A549 (cell line): Measurements from ENCODE around the gene UFD1. TPM values are rescaled to one million over a fixed set of nuclear protein-coding genes. Genes with fewer than 3 reads are reported as not detected.

Source experiments
- ATAC-seq, 2 experiments: fragments of 200-7000 bp in 1 of 2; fragments of >200 bp in 1 of 2; cut with Nextera tagmentation in 1 of 2; cut with Tn5 transposase in 1 of 2; 3 replicates each; pipeline versions ENCODE4 v1.8.0 to v1.9.1; 2018 to 2020; ENCODE audit warnings: mild to moderate bottlenecking in 1 of 2, moderate library complexity in 1 of 2
- CTCF ChIA-PET: fragments of 300-600 bp; sonication (Branson Sonifier 250); formaldehyde crosslinking; extraction: SDS; loops from one replicate; lab custom pipeline; 2021; ENCODE audit warnings: antibody characterized with exemption, inconsistent platforms; lab: Yijun Ruan, JAX
- POLR2A ChIA-PET: fragments of 350-600 bp; formaldehyde crosslinking; extraction: SDS; loops from one replicate; lab custom pipeline; 2021; ENCODE audit warnings: antibody characterized with exemption, inconsistent platforms; lab: Yijun Ruan, JAX
- DNase-seq, 2 experiments: peaks; one replicate each; pipeline versions ENCODE4 v3.0.0 to v3.0.0-alpha.2; 2011 to 2016; ENCODE audit warnings: low read depth in 1 of 2, low spot score in 1 of 2
- FAIRE-seq: peaks from 2 replicates; lab custom pipeline; 2011; peaks lifted over from hg19 to GRCh38; lab: Jason Lieb, UNC
- H3K27ac ChIP-seq, 2 experiments: fragments of >200 bp; sonication (Bioruptor Twin); formaldehyde crosslinking; 3 replicates each; pipeline ENCODE4 v1.5.1; 2016 to 2017
- H3K4me1 ChIP-seq: fragments of >200 bp; sonication (Bioruptor Twin); formaldehyde crosslinking; 3 replicates; pipeline ENCODE4 v1.6.1; 2016
- H3K4me2 ChIP-seq: fragments of >200 bp; sonication (Bioruptor Twin); formaldehyde crosslinking; 3 replicates; pipeline ENCODE4 v1.6.1; 2016
- H3K4me3 ChIP-seq: fragments of >200 bp; sonication (Bioruptor Twin); formaldehyde crosslinking; 3 replicates; pipeline ENCODE4 v1.5.1; 2016
- H3K9me3 ChIP-seq: fragments of >200 bp; sonication (Bioruptor Twin); formaldehyde crosslinking; 3 replicates; pipeline ENCODE4 v1.6.1; 2016
- CBX2 ChIP-seq: fragments of 200-600 bp; sonication (generic); IDR thresholded peaks from 2 replicates; pipeline ENCODE4 v1.6.1; 2016; ENCODE audit warnings: low read depth, mild to moderate bottlenecking, borderline replicate concordance
- CHD2 ChIP-seq: fragments of 150-350 bp; IDR thresholded peaks from 2 replicates; pipeline ENCODE4 v1.6.1; 2014; ENCODE audit warnings: low read length; ENCODE audit not compliant: partially characterized antibody
- EHMT2 ChIP-seq: fragments of 200-600 bp; sonication (generic); IDR thresholded peaks from 2 replicates; pipeline ENCODE4 v1.6.1; 2016; ENCODE audit warnings: antibody characterized with exemption, low read depth, mild to moderate bottlenecking, moderate library complexity
- ELK1 ChIP-seq: fragments of 150-350 bp; IDR thresholded peaks from 2 replicates; pipeline ENCODE4 v1.6.1; 2014; ENCODE audit warnings: low read depth, mild to moderate bottlenecking, low read length
- ESRRA ChIP-seq: fragments of 150-350 bp; IDR thresholded peaks from 2 replicates; pipeline ENCODE4 v1.6.1; 2014; ENCODE audit warnings: mild to moderate bottlenecking, low read length, borderline replicate concordance
- FOSL2 ChIP-seq, 2 experiments: fragments of 450-650 bp in 1 of 2; fragments of >200 bp in 1 of 2; sonication (Bioruptor Twin) in 1 of 2; formaldehyde crosslinking; IDR thresholded peaks; 2 replicates each; pipeline versions ENCODE4 v1.5.0 to v1.6.1; 2016 to 2020; ENCODE audit warnings: mild to moderate bottlenecking in 1 of 2, moderate library complexity in 1 of 2
- HOXA7 ChIP-seq: fragments of 250-450 bp; sonication (Bioruptor Pico); IDR thresholded peaks from 2 replicates; pipeline ENCODE4 v1.5.0; 2020; ENCODE audit warnings: mild to moderate bottlenecking, moderate library complexity
- HOXB13 ChIP-seq: fragments of 250-450 bp; sonication (Bioruptor Pico); IDR thresholded peaks from 2 replicates; pipeline ENCODE4 v1.5.0; 2020; ENCODE audit warnings: low read depth, mild to moderate bottlenecking, moderate library complexity
- JUNB ChIP-seq: fragments of >200 bp; sonication (Bioruptor Twin); formaldehyde crosslinking; IDR thresholded peaks from 2 replicates; pipeline ENCODE4 v1.6.1; 2016
- NPAS2 ChIP-seq: fragments of 250-450 bp; sonication (Bioruptor Pico); IDR thresholded peaks from 2 replicates; pipeline ENCODE4 v1.8.0; 2022; ENCODE audit warnings: mild to moderate bottlenecking, moderate library complexity, borderline replicate concordance
- ZSCAN20 ChIP-seq: fragments of 250-450 bp; sonication (Bioruptor Pico); IDR thresholded peaks from 2 replicates; pipeline ENCODE4 v1.8.0; 2022; ENCODE audit warnings: mild to moderate bottlenecking, moderate library complexity
- WGBS: methylation state at CpG from one replicate; pipeline ENCODE4 v1.1.6; 2017; ENCODE audit errors: missing lambda C conversion rate; 5-methylcytosine and 5-hydroxymethylcytosine counted together
- polyA plus RNA-seq, 4 experiments: library from polyadenylated mRNA; depleted of rRNA in 3 of 4; stranded (reverse); fragments of >200 nt; fragmentation: RNase III in 1 of 4; extraction: RNeasy Plus Mini Kit Qiagen cat#74134 plus additional on column Dnase treatment in 1 of 4; gene quantifications; 2 replicates in 3 of 4; 3 replicates in 1 of 4; pipeline ENCODE4 v1.2.3, GENCODE V29; 2011 to 2017
- TF ChIP-seq, protein P1 (sequence below): IDR thresholded peaks from 2 replicates; pipeline ENCODE4 v1.6.1; 2012
- TF ChIP-seq, protein P2 (sequence below): fragments of >200 bp; sonication (Bioruptor Twin); formaldehyde crosslinking; IDR thresholded peaks from 3 replicates; pipeline ENCODE4 v1.5.1; 2016
- TF ChIP-seq, protein P3 (sequence below): fragments of >200 bp; sonication (Bioruptor Twin); formaldehyde crosslinking; IDR thresholded peaks from 2 replicates; pipeline ENCODE4 v1.6.1; 2016

UFD1 gene
- polyA plus RNA-seq, 2 of the 4 experiments (the other 2 are of a cell fraction), result 95.4 to 96.1 TPM

DNA sequence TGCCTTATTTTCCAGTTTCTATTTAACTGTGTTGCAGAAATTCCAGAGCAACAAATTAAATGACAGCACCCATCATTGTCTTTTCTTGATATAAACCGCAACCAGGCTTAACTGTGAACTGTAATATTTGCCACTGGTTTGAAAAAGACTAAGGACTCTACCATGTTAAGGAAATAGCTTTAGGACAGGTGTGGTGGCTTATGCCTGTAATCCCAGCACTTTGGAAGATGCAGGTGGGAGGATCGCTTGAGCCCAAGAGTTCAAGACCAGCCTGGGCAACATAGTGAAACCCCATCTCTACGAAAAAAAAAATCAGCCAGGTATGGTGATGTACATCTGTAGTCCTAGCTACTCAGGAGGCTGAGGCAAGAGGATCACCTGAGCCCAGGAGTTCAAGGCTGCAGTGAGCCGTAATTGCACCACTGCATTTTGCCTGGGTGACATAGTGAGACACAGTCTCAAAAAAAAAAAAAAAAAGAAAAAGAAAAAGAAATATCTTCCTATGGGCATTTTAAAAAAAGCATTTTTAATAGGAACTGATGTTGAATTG, 76.3 kb downstream of the UFD1 start:
- FAIRE-seq, result no peak
- no peak overlapping the region for H3K4me3 ChIP-seq
- no peak for TF ChIP-seq HOXA7 (CRISPR knock-in tag)
- TF ChIP-seq, protein P1, sequence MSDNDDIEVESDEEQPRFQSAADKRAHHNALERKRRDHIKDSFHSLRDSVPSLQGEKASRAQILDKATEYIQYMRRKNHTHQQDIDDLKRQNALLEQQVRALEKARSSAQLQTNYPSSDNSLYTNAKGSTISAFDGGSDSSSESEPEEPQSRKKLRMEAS, result no peak
- no peak for TF ChIP-seq NPAS2 (CRISPR knock-in tag)
- no peak for TF ChIP-seq ELK1
- TF ChIP-seq HOXB13 (CRISPR knock-in tag), result no peak
- TF ChIP-seq EHMT2, result no peak
- TF ChIP-seq, protein P2, sequence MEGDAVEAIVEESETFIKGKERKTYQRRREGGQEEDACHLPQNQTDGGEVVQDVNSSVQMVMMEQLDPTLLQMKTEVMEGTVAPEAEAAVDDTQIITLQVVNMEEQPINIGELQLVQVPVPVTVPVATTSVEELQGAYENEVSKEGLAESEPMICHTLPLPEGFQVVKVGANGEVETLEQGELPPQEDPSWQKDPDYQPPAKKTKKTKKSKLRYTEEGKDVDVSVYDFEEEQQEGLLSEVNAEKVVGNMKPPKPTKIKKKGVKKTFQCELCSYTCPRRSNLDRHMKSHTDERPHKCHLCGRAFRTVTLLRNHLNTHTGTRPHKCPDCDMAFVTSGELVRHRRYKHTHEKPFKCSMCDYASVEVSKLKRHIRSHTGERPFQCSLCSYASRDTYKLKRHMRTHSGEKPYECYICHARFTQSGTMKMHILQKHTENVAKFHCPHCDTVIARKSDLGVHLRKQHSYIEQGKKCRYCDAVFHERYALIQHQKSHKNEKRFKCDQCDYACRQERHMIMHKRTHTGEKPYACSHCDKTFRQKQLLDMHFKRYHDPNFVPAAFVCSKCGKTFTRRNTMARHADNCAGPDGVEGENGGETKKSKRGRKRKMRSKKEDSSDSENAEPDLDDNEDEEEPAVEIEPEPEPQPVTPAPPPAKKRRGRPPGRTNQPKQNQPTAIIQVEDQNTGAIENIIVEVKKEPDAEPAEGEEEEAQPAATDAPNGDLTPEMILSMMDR, result no peak
- TF ChIP-seq JUNB, result no peak
- TF ChIP-seq, all 56 proteins: peak for 0
- H3K27ac ChIP-seq, result no peak overlapping the region
- H3K4me1 ChIP-seq, result no peaks in the 10 kb centered on the region
- no peaks in the 10 kb centered on the region for H3K9me3 ChIP-seq
- no peak for ATAC-seq
- ChIA-PET CTCF (no interaction called here), POLR2A (no interaction called here)
- DNase-seq, result no peak
- H3K4me2 ChIP-seq, result no peak overlapping the region
- WGBS, result 92% methylated on average over 4 of the region's 4 CpGs

- CTCF ChIA-PET, result no interaction called here
- no peak for ATAC-seq
These were observed 77.5 kb downstream of the UFD1 start for GRCh38 chr22:19401483-19401882.

DNA sequence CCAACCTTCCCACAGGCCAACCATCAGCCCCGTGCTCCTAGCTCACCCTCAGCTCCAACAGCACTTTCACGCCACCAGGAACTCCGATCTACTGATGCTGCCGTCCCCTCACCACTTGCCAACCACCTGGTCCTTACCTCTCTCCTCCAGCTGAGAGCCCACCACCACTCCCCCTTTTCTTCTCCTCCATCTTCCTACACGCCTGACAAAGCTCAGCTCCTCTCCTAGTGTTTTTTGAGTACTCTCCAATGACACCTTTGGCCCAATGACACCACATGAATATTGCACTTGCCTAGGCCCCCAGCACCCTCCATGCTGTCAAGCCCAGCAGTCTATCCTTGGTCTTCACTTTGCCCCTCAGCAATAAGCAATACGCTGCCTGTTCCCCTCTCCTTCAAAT, 78.1 kb downstream of the UFD1 start:
- POLR2A ChIA-PET, result no interaction called here
- FAIRE-seq (no peak), DNase-seq (no peak), ATAC-seq (no peak)
- H3K4me3 ChIP-seq, result no peak overlapping the region
- TF ChIP-seq HOXA7 (CRISPR knock-in tag) (no peak), FOSL2 (IDR thresholded peaks at IDR 0.05) (no peak), FOSL2 (CRISPR knock-in tag; IDR thresholded peaks at IDR 0.05) (no peak), EHMT2 (no peak), ESRRA (no peak), ZSCAN20 (CRISPR knock-in tag) (no peak), CBX2 (no peak), CHD2 (no peak)
- TF ChIP-seq, protein P3, sequence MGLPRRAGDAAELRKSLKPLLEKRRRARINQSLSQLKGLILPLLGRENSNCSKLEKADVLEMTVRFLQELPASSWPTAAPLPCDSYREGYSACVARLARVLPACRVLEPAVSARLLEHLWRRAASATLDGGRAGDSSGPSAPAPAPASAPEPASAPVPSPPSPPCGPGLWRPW, result no peak
- H3K4me2 ChIP-seq, result no peak overlapping the region
- 90% methylated on average over 6 of the region's 6 CpGs for WGBS
- no peak overlapping the region for H3K27ac ChIP-seq
- CTCF ChIA-PET, result interaction anchor here (0.5 kb wide), 1 partner anchor 308 kb away, joined by 3 read pairs; no protein-coding TSS in a partner anchor
- no peaks in the 10 kb centered on the region for H3K9me3 ChIP-seq
- no peaks in the 10 kb centered on the region for H3K4me1 ChIP-seq

More at GRCh38 chr22:19401483-19401882, 77.5 kb downstream of the UFD1 start:
- H3K4me3 ChIP-seq, result no peak overlapping the region
- no peaks in the 10 kb centered on the region for H3K4me1 ChIP-seq
- POLR2A ChIA-PET, result no interaction called here
- DNase-seq, result no peak
- FAIRE-seq, result no peak
- H3K4me2 ChIP-seq, result no peak overlapping the region
- no peak overlapping the region for H3K27ac ChIP-seq
- no peaks in the 10 kb centered on the region for H3K9me3 ChIP-seq
- WGBS, result 95% methylated on average over 4 of the region's 4 CpGs
- TF ChIP-seq, protein P2, result no peak

Other genes with a start within 250 kb of the UFD1 start
- 8.6 and 13.0 TPM in 2 replicates for gene CLTCL1, start 187.5 kb downstream of the UFD1 start, polyA plus RNA-seq (2011; rRNA removed)
- gene CLTCL1, start 187.5 kb downstream of the UFD1 start, polyA plus RNA-seq (2017; fragmentation: RNase III; extraction: RNeasy Plus Mini Kit Qiagen cat#74134 plus additional on column Dnase treatment), result 10.6 to 12.0 TPM (median 11.6 TPM) in 3 replicates
- 12.3 and 14.4 TPM in 2 replicates for gene HIRA, start 47.5 kb downstream of the UFD1 start, polyA plus RNA-seq (2011; rRNA removed)
- gene HIRA, start 47.5 kb downstream of the UFD1 start, polyA plus RNA-seq (2017; fragmentation: RNase III; extraction: RNeasy Plus Mini Kit Qiagen cat#74134 plus additional on column Dnase treatment), result 15.9 to 16.6 TPM (median 15.9 TPM) in 3 replicates
- 43.3 and 45.7 TPM in 2 replicates for gene MRPL40, start 46.6 kb downstream of the UFD1 start, polyA plus RNA-seq (2011; rRNA removed)
- 32.1 to 35.1 TPM (median 34.0 TPM) in 3 replicates for gene MRPL40, start 46.6 kb downstream of the UFD1 start, polyA plus RNA-seq (2017; fragmentation: RNase III; extraction: RNeasy Plus Mini Kit Qiagen cat#74134 plus additional on column Dnase treatment)
- gene C22orf39, start 31.5 kb downstream of the UFD1 start, polyA plus RNA-seq (2011; rRNA removed), result 19.5 and 20.7 TPM in 2 replicates
- 19.4 to 20.2 TPM (median 19.5 TPM) in 3 replicates for gene C22orf39, start 31.5 kb downstream of the UFD1 start, polyA plus RNA-seq (2017; fragmentation: RNase III; extraction: RNeasy Plus Mini Kit Qiagen cat#74134 plus additional on column Dnase treatment)
- gene CDC45, start 727 bp upstream of the UFD1 start, polyA plus RNA-seq (2011; rRNA removed), result 36.7 and 51.6 TPM in 2 replicates
- gene CDC45, start 727 bp upstream of the UFD1 start, polyA plus RNA-seq (2017; fragmentation: RNase III; extraction: RNeasy Plus Mini Kit Qiagen cat#74134 plus additional on column Dnase treatment), result 44.5 to 47.2 TPM (median 46.0 TPM) in 3 replicates
- gene CLDN5, start 45.2 kb upstream of the UFD1 start, polyA plus RNA-seq (2011; rRNA removed), result not detected in 2 replicates
- gene CLDN5, start 45.2 kb upstream of the UFD1 start, polyA plus RNA-seq (2017; fragmentation: RNase III; extraction: RNeasy Plus Mini Kit Qiagen cat#74134 plus additional on column Dnase treatment), result not detected in 3 replicates
- 4.6 and 5.7 TPM in 2 replicates for gene SEPTIN5, start 235.3 kb upstream of the UFD1 start, polyA plus RNA-seq (2011; rRNA removed)
- 10.8 to 13.9 TPM (median 12.6 TPM) in 3 replicates for gene SEPTIN5, start 235.3 kb upstream of the UFD1 start, polyA plus RNA-seq (2017; fragmentation: RNase III; extraction: RNeasy Plus Mini Kit Qiagen cat#74134 plus additional on column Dnase treatment)
- gene GP1BB, start 244.3 kb upstream of the UFD1 start, polyA plus RNA-seq (2011; rRNA removed), result 0.06 and 0.25 TPM in 2 replicates
- gene GP1BB, start 244.3 kb upstream of the UFD1 start, polyA plus RNA-seq (2017; fragmentation: RNase III; extraction: RNeasy Plus Mini Kit Qiagen cat#74134 plus additional on column Dnase treatment), result 0.48 to 1.1 TPM (median 0.63 TPM) in 3 replicates